IMR-90 (cell line): ENCODE measurements around the gene HUNK. TPM values are rescaled to one million over a fixed set of nuclear protein-coding genes. Genes with fewer than 3 reads are reported as not detected.

Experiments used
- ATAC-seq: fragments of 200-7000 bp; cut with Tn5 transposase; 2 replicates; pipeline ENCODE4 v1.9.1; 2020; ENCODE audit warnings: low read depth, mild to moderate bottlenecking, moderate library complexity
- BruUV-seq: library from RNA; stranded (reverse); fragments of 400-500 nt; replicated peaks from 2 replicates; lab custom pipeline; 2021; lab: Mats Ljungman, UMichigan
- CTCF ChIA-PET: fragments of 300-600 bp; formaldehyde crosslinking; extraction: SDS; loops from one replicate; lab custom pipeline; 2021; ENCODE audit warnings: antibody characterized with exemption; lab: Yijun Ruan, JAX
- POLR2A ChIA-PET: fragments of 300-600 bp; sonication (Branson Sonifier 250); formaldehyde crosslinking; loops from one replicate; lab custom pipeline; 2022; ENCODE audit warnings: antibody characterized with exemption; ENCODE audit not compliant: unreplicated experiment; lab: Charles Lee
- DNase-seq: peaks from one replicate; pipeline ENCODE4 v3.0.0; 2013
- H2AFZ ChIP-seq: replicated peaks from 2 replicates; pipeline ENCODE3; 2013; ENCODE audit warnings: low read length, mild to moderate bottlenecking; ENCODE audit not compliant: poor library complexity
- H2AK5ac ChIP-seq: 2 replicates; pipeline ENCODE4 v1.6.1; 2013; ENCODE audit warnings: low read depth, low read length, inconsistent platforms
- H2AK9ac ChIP-seq: replicated peaks from 2 replicates; pipeline ENCODE3; 2013; ENCODE audit warnings: mild to moderate bottlenecking, low read depth, low read length, moderate library complexity; ENCODE audit not compliant: poor library complexity
- H2BK120ac ChIP-seq: 2 replicates; pipeline ENCODE4 v1.6.1; 2013; ENCODE audit warnings: low read depth, low read length, inconsistent platforms
- H2BK15ac ChIP-seq: 3 replicates; pipeline ENCODE4 v1.6.1; 2013; ENCODE audit warnings: low read depth, low read length, inconsistent platforms
- H2BK20ac ChIP-seq: 2 replicates; pipeline ENCODE4 v1.6.1; 2013; ENCODE audit warnings: low read depth, mild to moderate bottlenecking, inconsistent platforms, low read length, moderate library complexity
- H2BK5ac ChIP-seq: 2 replicates; pipeline ENCODE4 v1.6.1; 2013; ENCODE audit warnings: mild to moderate bottlenecking, low read depth, low read length, inconsistent platforms; ENCODE audit not compliant: poor library complexity, severe bottlenecking
- H3K14ac ChIP-seq: replicated peaks from 2 replicates; pipeline ENCODE4 v1.6.1; 2013; ENCODE audit warnings: low read depth, low read length, inconsistent platforms
- H3K18ac ChIP-seq: 2 replicates; pipeline ENCODE4 v1.6.1; 2013; ENCODE audit warnings: low read depth, low read length, control low read depth
- H3K23ac ChIP-seq: 2 replicates; pipeline ENCODE4 v1.6.1; 2013; ENCODE audit warnings: low read depth, low read length, inconsistent platforms
- H3K27ac ChIP-seq: 2 replicates; pipeline ENCODE4 v1.5.1; 2013; ENCODE audit warnings: mild to moderate bottlenecking, control low read depth, low read length; ENCODE audit not compliant: insufficient read depth
- H3K27me3 ChIP-seq: 2 replicates; pipeline ENCODE4 v1.6.1; 2013; ENCODE audit warnings: low read length; ENCODE audit not compliant: control insufficient read depth, insufficient read depth
- H3K36me3 ChIP-seq: 2 replicates; pipeline ENCODE4 v1.6.1; 2013; ENCODE audit warnings: low read length, mixed read lengths; ENCODE audit not compliant: control insufficient read depth, insufficient read depth
- H3K4ac ChIP-seq: 2 replicates; pipeline ENCODE4 v1.6.1; 2013; ENCODE audit warnings: low read depth, low read length, inconsistent platforms
- H3K4me1 ChIP-seq: 2 replicates; pipeline ENCODE4 v1.6.1; 2013; ENCODE audit warnings: low read length, mixed read lengths; ENCODE audit not compliant: control insufficient read depth, insufficient read depth
- H3K4me2 ChIP-seq: 2 replicates; pipeline ENCODE4 v1.6.1; 2013; ENCODE audit warnings: low read depth, mild to moderate bottlenecking, control low read depth, low read length, moderate library complexity
- H3K4me3 ChIP-seq: 2 replicates; pipeline ENCODE4 v1.5.1; 2013; ENCODE audit warnings: low read depth, mild to moderate bottlenecking, control low read depth, low read length, moderate library complexity; ENCODE audit not compliant: insufficient read depth
- H3K56ac ChIP-seq: 2 replicates; pipeline ENCODE4 v1.6.1; 2013; ENCODE audit warnings: low read length, inconsistent platforms; ENCODE audit not compliant: insufficient read depth; ENCODE audit errors: extremely low read depth
- H3K79me1 ChIP-seq, 2 experiments: 2 replicates each; pipeline ENCODE4 v1.6.1; 2013; ENCODE audit warnings: low read length in 2 of 2, inconsistent platforms in 1 of 2, low read depth in 1 of 2
- H3K9ac ChIP-seq: 2 replicates; pipeline ENCODE4 v1.6.1; 2013; ENCODE audit warnings: low read depth, low read length, control low read depth
- H3K9me1 ChIP-seq: 2 replicates; pipeline ENCODE4 v1.6.1; 2013; ENCODE audit warnings: low read length, inconsistent platforms; ENCODE audit not compliant: insufficient read depth
- H3K9me3 ChIP-seq: 2 replicates; pipeline ENCODE4 v1.6.1; 2013; ENCODE audit warnings: low read length; ENCODE audit not compliant: control insufficient read depth, insufficient read depth
- H4K20me1 ChIP-seq: 2 replicates; pipeline ENCODE4 v1.6.1; 2013; ENCODE audit warnings: low read length, inconsistent platforms; ENCODE audit not compliant: insufficient read depth
- H4K5ac ChIP-seq: 2 replicates; pipeline ENCODE4 v1.6.1; 2013; ENCODE audit warnings: mild to moderate bottlenecking, low read depth, low read length, control low read depth
- H4K8ac ChIP-seq, 2 experiments: 2 replicates each; pipeline ENCODE4 v1.6.1; 2013; ENCODE audit warnings: low read depth in 2 of 2, low read length in 2 of 2, control low read depth in 1 of 2, inconsistent platforms in 1 of 2
- H4K91ac ChIP-seq: 2 replicates; pipeline ENCODE4 v1.6.1; 2013; ENCODE audit warnings: low read depth, low read length, inconsistent platforms; ENCODE audit not compliant: insufficient read depth
- BHLHE40 ChIP-seq: fragments of 150-350 bp; IDR thresholded peaks from 2 replicates; pipeline ENCODE4 v1.6.1; 2016; ENCODE audit warnings: mild to moderate bottlenecking, low read depth, low read length
- CEBPB ChIP-seq: IDR thresholded peaks from 2 replicates; pipeline ENCODE4 v1.6.1; 2012; ENCODE audit warnings: low read depth, low read length, improper control_type of control experiment
- CHD1 ChIP-seq: IDR thresholded peaks from 2 replicates; pipeline ENCODE4 v1.6.1; 2012; ENCODE audit warnings: low read depth, low read length, improper control_type of control experiment
- CTCF ChIP-seq: conservative IDR thresholded peaks from 2 replicates; pipeline ENCODE4 v1.5.1; 2012; ENCODE audit warnings: mild to moderate bottlenecking, low read depth, low read length, improper control_type of control experiment
- ELK1 ChIP-seq: fragments of 150-350 bp; IDR thresholded peaks from 2 replicates; pipeline ENCODE4 v1.6.1; 2016; ENCODE audit warnings: low read depth, mild to moderate bottlenecking, low read length, moderate library complexity, borderline replicate concordance
- FOS ChIP-seq: fragments of 150-350 bp; IDR thresholded peaks from 2 replicates; pipeline ENCODE4 v1.6.1; 2016; ENCODE audit warnings: low read depth, low read length
- MAFK ChIP-seq: IDR thresholded peaks from 2 replicates; pipeline ENCODE4 v1.6.1; 2012; ENCODE audit warnings: low read depth, low read length, improper control_type of control experiment
- MAZ ChIP-seq: IDR thresholded peaks from 2 replicates; pipeline ENCODE4 v1.6.1; 2012; ENCODE audit warnings: low read depth, mild to moderate bottlenecking, low read length, improper control_type of control experiment, moderate library complexity, borderline replicate concordance
- MXI1 ChIP-seq: IDR thresholded peaks from 2 replicates; pipeline ENCODE4 v1.6.1; 2012; ENCODE audit warnings: low read depth, mild to moderate bottlenecking, low read length, moderate library complexity, borderline replicate concordance
- NFE2L2 ChIP-seq: fragments of 150-350 bp; IDR thresholded peaks from 2 replicates; pipeline ENCODE4 v1.6.1; 2016; ENCODE audit warnings: low read depth, mild to moderate bottlenecking, low read length
- POLR2A ChIP-seq: IDR thresholded peaks from 2 replicates; pipeline ENCODE4 v1.6.1; 2012; ENCODE audit warnings: mild to moderate bottlenecking, low read depth, low read length
- RAD21 ChIP-seq: IDR thresholded peaks from 2 replicates; pipeline ENCODE4 v1.6.1; 2012; ENCODE audit warnings: low read length, improper control_type of control experiment
- RCOR1 ChIP-seq: IDR thresholded peaks from 2 replicates; pipeline ENCODE4 v1.6.1; 2012; ENCODE audit warnings: mild to moderate bottlenecking, low read length, improper control_type of control experiment; ENCODE audit not compliant: insufficient replicate concordance
- RFX5 ChIP-seq: IDR thresholded peaks from 2 replicates; pipeline ENCODE4 v1.8.0; 2012; ENCODE audit warnings: low read depth, mild to moderate bottlenecking, low read length, moderate library complexity
- SMC3 ChIP-seq: fragments of 150-350 bp; IDR thresholded peaks from 2 replicates; pipeline ENCODE4 v1.6.1; 2016; ENCODE audit warnings: low read depth, mild to moderate bottlenecking, antibody characterized with exemption, low read length, moderate library complexity
- USF2 ChIP-seq: fragments of 150-350 bp; IDR thresholded peaks from 2 replicates; pipeline ENCODE4 v1.6.1; 2017; ENCODE audit warnings: mild to moderate bottlenecking, antibody characterized with exemption, low read length, low read depth
- WGBS, 2 experiments: methylation state at CpG; one replicate each; pipeline versions ENCODE4 v1.1.5 to v1.1.7; 2013; ENCODE audit warnings: missing lambda C conversion rate in 2 of 2; ENCODE audit not compliant: insufficient read length in 1 of 2; ENCODE audit errors: extremely low coverage in 2 of 2; 5-methylcytosine and 5-hydroxymethylcytosine counted together
- dilution Hi-C: fragments of 300-500 bp; cut with HindIII; formaldehyde crosslinking; loops from one replicate; pipeline ENCODE4 v1.14.3; 2018; ENCODE audit warnings: low sequenced_read_pairs; ENCODE audit not compliant: unreplicated experiment
- in situ Hi-C: fragments of 300-500 bp; cut with MboI; formaldehyde crosslinking; loops from 3 replicates; pipeline ENCODE4 v1.14.3; 2019; ENCODE audit warnings: low sequenced_read_pairs, inconsistent platforms, mixed read lengths
- intact Hi-C: fragments of 100-400 bp; cut with micrococcal nuclease; formaldehyde crosslinking; loops from 2 replicates; pipeline ENCODE4 v1.10.0; 2022
- polyA plus RNA-seq, 3 experiments: library from polyadenylated mRNA; depleted of rRNA; stranded (reverse); fragments of >200 nt; gene quantifications; 2 replicates each; pipeline ENCODE4 v1.2.3, GENCODE V29; 2012; ENCODE audit warnings: low replicate concordance in 1 of 3
- total RNA-seq: library from RNA; depleted of rRNA; stranded (reverse); fragments of >200 nt; gene quantifications from 2 replicates; pipeline ENCODE4 v1.2.3, GENCODE V29; 2012

The HUNK gene
- total and polyA plus RNA-seq, 2 of the 4 experiments (the other 2 are of a cell fraction) = 1.0 to 2.0 TPM

GRCh38 chr21:31918250-31918775 lies 45.5 kb downstream of the HUNK start:
- H3K79me1 ChIP-seq = peaks cover 2 to 5% of the 10 kb centered on the region in 2 experiments; a peak in 1 of 4 replicates
- WGBS, 2 experiments = 100% methylated on average over 2 of the region's 3 CpGs; no CpG with 5 or more reads in 1 of the 2 experiments

More at GRCh38 chr21:31918250-31918775, 45.5 kb downstream of the HUNK start:
- ChIA-PET CTCF (no interaction called here), POLR2A (no interaction called here)
- Histone ChIP-seq H3K56ac (no peak overlapping the region), H3K27ac (no peak overlapping the region), H3K9ac (no peak overlapping the region), H3K4me1 (peaks cover 7% of the 10 kb centered on the region), H4K8ac (no peak overlapping the region), H2AK5ac (no peak overlapping the region), H2AK9ac (no peak overlapping the region), H2BK20ac (no peak overlapping the region), H3K4me2 (no peak overlapping the region), H3K36me3 (no peaks in the 10 kb centered on the region), H2BK120ac (no peak overlapping the region), H4K20me1 (no peaks in the 10 kb centered on the region), H4K91ac (no peak overlapping the region), H2BK5ac (no peak overlapping the region), H3K4ac (no peak overlapping the region), H4K5ac (no peak overlapping the region), H3K27me3 (no peaks in the 10 kb centered on the region), H3K14ac (no peak overlapping the region), H3K9me3 (peaks cover 2% of the 10 kb centered on the region; the same call in 1 of the 2 replicates), H3K23ac (no peak overlapping the region), H3K4me3 (no peak overlapping the region), H3K18ac (no peak overlapping the region), H2AFZ (no peak overlapping the region), H2BK15ac (no peak overlapping the region), H3K9me1 (peaks cover 3% of the 10 kb centered on the region; the same call in 1 of the 2 replicates)
- in situ Hi-C loops (no loop called here), dilution Hi-C loops (no loop called here), intact Hi-C loops (no loop called here)
- no TSS peak for BruUV-seq
- DNase-seq (no peak), ATAC-seq (no peak)
- TF ChIP-seq RCOR1 (no peak), ELK1 (no peak), CTCF (no peak), CEBPB (no peak), FOS (no peak), MAZ (no peak), RFX5 (no peak), MXI1 (no peak), CHD1 (no peak), NFE2L2 (no peak), BHLHE40 (no peak), USF2 (no peak), POLR2A (no peak), MAFK (no peak), SMC3 (no peak), RAD21 (no peak)
